UCSD-AML1 (cell line): Measurements from ENCODE around the gene IGFN1.
"Not testable (repeated sequence)": the region's sequence is repeated elsewhere in the genome, so short reads cannot be mapped to it uniquely, and the experiment has no call there.

Experiments
- DNase-seq: peaks from one replicate; lab custom pipeline; 2025; ENCODE audit not compliant: unreplicated experiment; lab: John Stamatoyannopoulos, UW

Gene IGFN1

GRCh38 chr1:201163036-201163435 is 27.6 kb upstream of the IGFN1 start:
- DNase-seq, result not testable (repeated sequence)

GRCh38 chr1:201163707-201164106 is 26.9 kb upstream of the IGFN1 start:
- DNase-seq, result no peak

GRCh38 chr1:201164645-201165044 is 26.0 kb upstream of the IGFN1 start:
- no peak for DNase-seq

GRCh38 chr1:201167041-201167991 is 23.3 kb upstream of the IGFN1 start:
- no peak for DNase-seq

GRCh38 chr1:201169203-201169602 is 21.4 kb upstream of the IGFN1 start:
- no peak for DNase-seq

- DNase-seq, result no peak
Observed at GRCh38 chr1:201169971-201170532, 20.6 kb upstream of the IGFN1 start.

- peak; percentile 81 for DNase-seq
Observed at GRCh38 chr1:201170533-201171062, 20.0 kb upstream of the IGFN1 start.

- peak; percentile 50 for DNase-seq
Observed at GRCh38 chr1:201171063-201172036, 19.3 kb upstream of the IGFN1 start.

GRCh38 chr1:201172326-201172725 is 18.3 kb upstream of the IGFN1 start:
- no peak for DNase-seq

GRCh38 chr1:201172999-201173610 is 17.5 kb upstream of the IGFN1 start:
- DNase-seq, result no peak

GRCh38 chr1:201173736-201174135 is 16.9 kb upstream of the IGFN1 start:
- no peak for DNase-seq

- no peak for DNase-seq
Observed at GRCh38 chr1:201175820-201176500, 14.7 kb upstream of the IGFN1 start.

- DNase-seq, result no peak
Observed at GRCh38 chr1:201176940-201177339, 13.7 kb upstream of the IGFN1 start.

GRCh38 chr1:201178718-201179117 is 11.9 kb upstream of the IGFN1 start:
- DNase-seq, result no peak

- no peak for DNase-seq
Observed at GRCh38 chr1:201180141-201180540, 10.5 kb upstream of the IGFN1 start.

GRCh38 chr1:201180901-201181300 is 9.7 kb upstream of the IGFN1 start:
- no peak for DNase-seq

- no peak for DNase-seq
Observed at GRCh38 chr1:201181323-201181722, 9.3 kb upstream of the IGFN1 start.

- no peak for DNase-seq
Observed at GRCh38 chr1:201181726-201182125, 8.9 kb upstream of the IGFN1 start.

- no peak for DNase-seq
Observed at GRCh38 chr1:201183209-201183608, 7.4 kb upstream of the IGFN1 start.

- no peak for DNase-seq
Observed at GRCh38 chr1:201183753-201184152, 6.9 kb upstream of the IGFN1 start.
